HCT116 (cell line): ENCODE data around the gene KIFC3. TPM values are rescaled to one million over a fixed set of nuclear protein-coding genes. Genes with fewer than 3 reads are reported as not detected.

Source experiments
- ATAC-seq: fragments of 200-7000 bp; cut with Tn5 transposase; 2 replicates; pipeline ENCODE4 v1.9.1; 2020; ENCODE audit warnings: mild to moderate bottlenecking, moderate library complexity
- BruUV-seq: library from RNA; stranded (reverse); fragments of 400-500 nt; replicated peaks from 2 replicates; lab custom pipeline; 2021; lab: Mats Ljungman, UMichigan
- CTCF ChIA-PET: fragments of 300-600 bp; sonication (Branson Sonifier 250); formaldehyde crosslinking; loops from one replicate; lab custom pipeline; 2021; ENCODE audit warnings: antibody characterized with exemption; lab: Charles Lee
- POLR2A ChIA-PET: fragments of 300-600, 350-600 bp; sonication (Branson Sonifier 250); formaldehyde crosslinking; loops from one replicate; lab custom pipeline; 2021; ENCODE audit warnings: antibody characterized with exemption; lab: Charles Lee
- RAD21 ChIA-PET, 2 experiments: fragments of 300-600 bp; sonication (Branson Sonifier 250); formaldehyde crosslinking; loops; one replicate each; lab custom pipeline; 2023; ENCODE audit warnings: low total read pairs in 2 of 2; ENCODE audit not compliant: uncharacterized antibody in 2 of 2, unreplicated experiment in 2 of 2, low non-redundant PET in 1 of 2; lab: Charles Lee
- DNase-seq: peaks from one replicate; pipeline ENCODE4 v3.0.0-alpha.2; 2010; ENCODE audit warnings: low read depth, low spot score
- H2AFZ ChIP-seq: fragments of 200-600 bp; shearing (Covaris generic), sonication (generic); 2 replicates; pipeline ENCODE4 v1.6.1; 2017; ENCODE audit warnings: low read depth, mixed run types, mixed read lengths, antibody characterized with exemption, low read length; ENCODE audit not compliant: poor library complexity, severe bottlenecking
- H3K27ac ChIP-seq: 2 replicates; pipeline ENCODE4 v1.5.1; 2012; ENCODE audit warnings: low read depth, low read length
- H3K27me3 ChIP-seq: fragments of 200-600 bp; sonication (generic); 2 replicates; pipeline ENCODE4 v1.6.1; 2016; ENCODE audit warnings: mixed run types, low read length, mixed read lengths; ENCODE audit not compliant: insufficient read depth
- H3K36me3 ChIP-seq, 2 experiments: fragments of 200-500 bp in 1 of 2; fragments of 200-600 bp in 1 of 2; sonication (Bioruptor generic) in 1 of 2; sonication (generic) in 1 of 2; 2 replicates each; pipeline versions ENCODE4 v1.5.1 to v1.6.1; 2014 to 2016; ENCODE audit warnings: low read length in 2 of 2, inconsistent platforms in 1 of 2, mixed read lengths in 1 of 2, mixed run types in 1 of 2; ENCODE audit not compliant: insufficient read depth in 2 of 2, control insufficient read depth in 1 of 2
- H3K4me1 ChIP-seq, 2 experiments: fragments of 200-600 bp in 1 of 2; sonication (generic) in 1 of 2; 2 replicates each; pipeline versions ENCODE4 v1.5.1 to v1.6.1; 2012 to 2017; ENCODE audit warnings: low read length in 2 of 2, inconsistent platforms in 1 of 2, mild to moderate bottlenecking in 1 of 2, mixed read lengths in 1 of 2, mixed run types in 1 of 2, moderate library complexity in 1 of 2; ENCODE audit not compliant: insufficient read depth in 2 of 2, control insufficient read depth in 1 of 2
- H3K4me2 ChIP-seq: fragments of 200-600 bp; sonication (generic); 2 replicates; pipeline ENCODE4 v1.6.1; 2017; ENCODE audit warnings: mixed run types, low read length, mixed read lengths
- H3K4me3 ChIP-seq, 2 experiments: fragments of 200-600 bp in 1 of 2; sonication (generic) in 1 of 2; replicated peaks in 1 of 2; 2 replicates each; pipeline ENCODE4 v1.5.1; 2011 to 2016; ENCODE audit warnings: low read length in 2 of 2, control low read depth in 1 of 2, low read depth in 1 of 2, mild to moderate bottlenecking in 1 of 2, mixed read lengths in 1 of 2, mixed run types in 1 of 2
- H3K79me2 ChIP-seq: fragments of 200-600 bp; sonication (generic); 2 replicates; pipeline ENCODE4 v1.6.1; 2017; ENCODE audit warnings: mild to moderate bottlenecking, mixed run types, low read length, moderate library complexity, mixed read lengths; ENCODE audit not compliant: insufficient read depth
- H3K9ac ChIP-seq: fragments of 200-600 bp; sonication (generic); 2 replicates; pipeline ENCODE4 v1.6.1; 2016; ENCODE audit warnings: low read length, mixed read lengths
- H3K9me2 ChIP-seq: fragments of 200-600 bp; sonication (generic), shearing (Covaris generic); 2 replicates; pipeline ENCODE4 v1.6.1; 2017; ENCODE audit warnings: mixed run types, mild to moderate bottlenecking, moderate library complexity; ENCODE audit not compliant: insufficient read depth
- H3K9me3 ChIP-seq, 2 experiments: fragments of 200-500 bp in 1 of 2; fragments of 200-600 bp in 1 of 2; sonication (Bioruptor generic) in 1 of 2; sonication (generic) in 1 of 2; 2 replicates each; pipeline ENCODE4 v1.6.1; 2014 to 2017; ENCODE audit warnings: low read length in 2 of 2, mixed read lengths in 2 of 2, inconsistent platforms in 1 of 2, low read depth in 1 of 2, mild to moderate bottlenecking in 1 of 2, mixed run types in 1 of 2, moderate library complexity in 1 of 2; ENCODE audit not compliant: control insufficient read depth in 1 of 2, insufficient read depth in 1 of 2
- H4K20me1 ChIP-seq: fragments of 200-600 bp; sonication (generic), shearing (Covaris generic); 2 replicates; pipeline ENCODE4 v1.6.1; 2017; ENCODE audit warnings: mixed run types, mild to moderate bottlenecking, moderate library complexity; ENCODE audit not compliant: insufficient read depth
- CEBPB ChIP-seq: IDR thresholded peaks from 2 replicates; pipeline ENCODE4 v1.6.1; 2012; ENCODE audit warnings: low read depth
- CTCF ChIP-seq, 3 experiments: fragments of 200-600 bp in 1 of 3; sonication (generic) in 1 of 3; IDR thresholded peaks in 2 of 3; conservative IDR thresholded peaks in 1 of 3; 2 replicates each; pipeline ENCODE4 v1.5.1; 2012 to 2017; ENCODE audit warnings: low read depth in 2 of 3, low read length in 2 of 3, antibody characterized with exemption in 1 of 3, borderline replicate concordance in 1 of 3, control low read depth in 1 of 3, mild to moderate bottlenecking in 1 of 3, mixed read lengths in 1 of 3, mixed run types in 1 of 3, moderate library complexity in 1 of 3; ENCODE audit not compliant: insufficient read depth in 1 of 3
- EZH2 ChIP-seq: fragments of 200-600 bp; sonication (generic); IDR thresholded peaks from 2 replicates; pipeline ENCODE4 v1.6.1; 2017; ENCODE audit warnings: antibody characterized with exemption, mixed run types
- EZH2phosphoT487 ChIP-seq: fragments of 200-600 bp; IDR thresholded peaks from 2 replicates; pipeline ENCODE4 v1.6.1; 2018; ENCODE audit warnings: antibody characterized with exemption, borderline replicate concordance
- JUND ChIP-seq: IDR thresholded peaks from 2 replicates; pipeline ENCODE4 v1.6.1; 2012
- POLR2A ChIP-seq: IDR thresholded peaks from 2 replicates; pipeline ENCODE4 v1.7.0; 2011; ENCODE audit warnings: borderline replicate concordance; ENCODE audit not compliant: insufficient read depth, insufficient read length; ENCODE audit errors: extremely low read depth
- POLR2AphosphoS5 ChIP-seq: IDR thresholded peaks from 2 replicates; pipeline ENCODE4 v1.6.1; 2011; ENCODE audit warnings: mild to moderate bottlenecking, low read depth, low read length, moderate library complexity
- RAD21 ChIP-seq: IDR thresholded peaks from 2 replicates; pipeline ENCODE4 v1.6.1; 2012; ENCODE audit warnings: low read depth, mild to moderate bottlenecking
- SIN3A ChIP-seq: IDR thresholded peaks from 2 replicates; pipeline ENCODE4 v1.6.1; 2012; ENCODE audit warnings: low read depth
- SP1 ChIP-seq: IDR thresholded peaks from 2 replicates; pipeline ENCODE4 v1.6.1; 2012; ENCODE audit warnings: low read depth
- YY1 ChIP-seq: IDR thresholded peaks from 2 replicates; pipeline ENCODE4 v1.6.1; 2011; ENCODE audit warnings: low read length, low read depth, moderate library complexity, mild to moderate bottlenecking; ENCODE audit not compliant: insufficient replicate concordance; ENCODE audit errors: extremely low read depth
- ZBTB33 ChIP-seq: IDR thresholded peaks from 2 replicates; pipeline ENCODE4 v1.6.1; 2011; ENCODE audit warnings: mild to moderate bottlenecking, low read length, moderate library complexity; ENCODE audit not compliant: insufficient replicate concordance; ENCODE audit errors: extremely low read depth
- ZFX ChIP-seq: fragments of 450-650 bp; IDR thresholded peaks from 2 replicates; pipeline ENCODE4 v1.6.1; 2017
- ZNF274 ChIP-seq: fragments of 200-500 bp; sonication (Bioruptor generic); IDR thresholded peaks from 2 replicates; pipeline ENCODE4 v1.6.1; 2014; ENCODE audit warnings: mild to moderate bottlenecking, low read depth, low read length, inconsistent platforms
- intact Hi-C: fragments of 100-400 bp; cut with micrococcal nuclease; formaldehyde crosslinking; loops from 2 replicates; pipeline ENCODE4 v1.10.0; 2022
- total RNA-seq: library from RNA; stranded (reverse); gene quantifications from one replicate; pipeline ENCODE4 v1.2.1, GENCODE V29; 2021; ENCODE audit not compliant: unreplicated experiment

Gene KIFC3
- total RNA-seq, 1 experiment from 2014 or later, result 31.9 TPM

GRCh38 chr16:57826052-57826451, 23.8 kb upstream of the KIFC3 start:
- Histone ChIP-seq H3K4me3 (no peak overlapping the region), H3K27ac (no peak overlapping the region), H3K4me1 (peaks cover 16 to 29% of the 10 kb centered on the region in 2 experiments; a peak in 3 of 4 replicates), H3K9me3 (no peaks in the 10 kb centered on the region), H3K36me3 (no peaks in the 10 kb centered on the region), H2AFZ (no peak overlapping the region), H4K20me1 (no peaks in the 10 kb centered on the region), H3K9ac (no peak overlapping the region), H3K9me2 (no peaks in the 10 kb centered on the region), H3K27me3 (no peaks in the 10 kb centered on the region), H3K4me2 (no peak overlapping the region), H3K79me2 (no peaks in the 10 kb centered on the region)
- CTCF ChIA-PET, result no interaction called here
- POLR2A ChIA-PET, result no interaction called here
- RAD21 ChIA-PET, result no interaction called here
- DNase-seq (no peak), ATAC-seq (no peak)
- no peak for TF ChIP-seq POLR2A
- no peak for TF ChIP-seq ZFX
- no peak for TF ChIP-seq RAD21
- intact Hi-C loops, result no loop called here
- no TSS peak for BruUV-seq

- Histone ChIP-seq H3K9ac (no peak overlapping the region), H3K4me2 (peak overlapping the region; percentile 51), H3K4me1 (peaks cover 16 to 30% of the 10 kb centered on the region in 2 experiments; a peak in 3 of 4 replicates), H3K9me2 (no peaks in the 10 kb centered on the region), H3K36me3 (no peaks in the 10 kb centered on the region)
- ChIA-PET CTCF (no interaction called here), RAD21 (no interaction called here)
- DNase-seq (no peak), ATAC-seq (no peak)
- no TSS peak for BruUV-seq
- TF ChIP-seq SIN3A, result no peak
- TF ChIP-seq ZFX, result no peak
- no peak for TF ChIP-seq EZH2phosphoT487
- TF ChIP-seq EZH2, result no peak
- TF ChIP-seq CTCF (IDR thresholded peaks at IDR 0.05 in 2 of 3, conservative IDR thresholded peaks at IDR 0.05 in 1 of 3; ENCODE audit: borderline replicate concordance in 1 of 3, insufficient read depth in 1 of 3, low read depth in 2 of 3, low read length in 2 of 3), result no peak
- no peak for TF ChIP-seq ZNF274
- TF ChIP-seq RAD21, result no peak
- TF ChIP-seq YY1, result no peak
- TF ChIP-seq POLR2AphosphoS5, result no peak
- no peak for TF ChIP-seq ZBTB33
- TF ChIP-seq CEBPB, result no peak
- TF ChIP-seq JUND, result no peak
- no peak for TF ChIP-seq SP1
- TF ChIP-seq, all 23 proteins: peak for 0
- no peak overlapping the region for H3K4me3 ChIP-seq
- H3K79me2 ChIP-seq, result no peaks in the 10 kb centered on the region
- POLR2A ChIA-PET, result no interaction called here
- H3K9me3 ChIP-seq, result no peaks in the 10 kb centered on the region
- intact Hi-C loops, result no loop called here
- no peaks in the 10 kb centered on the region for H3K27me3 ChIP-seq
- H2AFZ ChIP-seq, result no peak overlapping the region
- no peaks in the 10 kb centered on the region for H4K20me1 ChIP-seq
- no peak overlapping the region for H3K27ac ChIP-seq
Measured at GRCh38 chr16:57825298-57826044, 23.2 kb upstream of the KIFC3 start.
